ENCODE measurements around the gene DCAF11. TPM values are rescaled to one million over a fixed set of nuclear protein-coding genes. Genes with fewer than 3 reads are reported as not detected.

The DCAF11 gene
- total and polyA plus RNA-seq, 2 of the 13 experiments (the other 11 are each of a cell fraction or from before 2014, with no cell fraction given): 150 to 257 TPM

- 0 out of 2 replicates have a peak, but pooled peaks have one; percentile 21 for TF ChIP-seq HNRNPL (IDR thresholded peaks at IDR 0.05; ENCODE audit: low read depth, low read length)
- no peak for TF ChIP-seq TRIM22 (IDR thresholded peaks at IDR 0.05)
- no peak for TF ChIP-seq NPAS2 (CRISPR knock-in tag; IDR thresholded peaks at IDR 0.05; ENCODE audit: borderline replicate concordance)
- TF ChIP-seq ZNF652 (CRISPR knock-in tag; IDR thresholded peaks at IDR 0.05; ENCODE audit: borderline replicate concordance, low read depth): peak; percentile 68; the same call in 1 of the 2 replicates
- TF ChIP-seq ZNF547 (CRISPR knock-in tag; IDR thresholded peaks at IDR 0.05): peak; percentile 95
- TF ChIP-seq ZBTB37 (CRISPR knock-in tag; IDR thresholded peaks at IDR 0.05): no peak; the same call in none of the 2 replicates
- TF ChIP-seq ZBTB26 (CRISPR knock-in tag; IDR thresholded peaks at IDR 0.05; ENCODE audit: borderline replicate concordance): peak; percentile 96
- peak; percentile 99; the same call in 1 of the 2 replicates for TF ChIP-seq SAFB2 (CRISPR knock-in tag; IDR thresholded peaks at IDR 0.05; ENCODE audit: borderline replicate concordance, low read depth)
- peak; percentile 82; the same call in 1 of the 2 replicates for TF ChIP-seq ZNF260 (CRISPR knock-in tag; IDR thresholded peaks at IDR 0.05; ENCODE audit: borderline replicate concordance, low read depth)
- TF ChIP-seq ZNF441 (CRISPR knock-in tag; IDR thresholded peaks at IDR 0.05; ENCODE audit: borderline replicate concordance): peak; percentile 97
- peak; percentile 51 for TF ChIP-seq TBX3 (IDR thresholded peaks at IDR 0.05; ENCODE audit: borderline replicate concordance)
- peak; percentile 98 for TF ChIP-seq HDAC2 (CRISPR knock-in tag; IDR thresholded peaks at IDR 0.05)
- TF ChIP-seq MNT (IDR thresholded peaks at IDR 0.05): peak; percentile 99
- no peak for TF ChIP-seq AGO1 (IDR thresholded peaks at IDR 0.05; ENCODE audit: low read depth, low read length, poor library complexity, severe bottlenecking)
- no peak for TF ChIP-seq FLYWCH1 (CRISPR knock-in tag; IDR thresholded peaks at IDR 0.05)
- TF ChIP-seq YEATS2 (CRISPR knock-in tag; IDR thresholded peaks at IDR 0.05; ENCODE audit: borderline replicate concordance): peak; percentile 96
- peak; percentile 72 for TF ChIP-seq RBFOX2 (IDR thresholded peaks at IDR 0.05; ENCODE audit: low read depth, low read length)
- TF ChIP-seq TSC22D2 (CRISPR knock-in tag; IDR thresholded peaks at IDR 0.05; ENCODE audit: borderline replicate concordance): peak; percentile 100
- TF ChIP-seq ZNF670 (CRISPR knock-in tag; IDR thresholded peaks at IDR 0.05; ENCODE audit: borderline replicate concordance): no peak
- TF ChIP-seq ZFP91 (CRISPR knock-in tag; IDR thresholded peaks at IDR 0.05; ENCODE audit: borderline replicate concordance): no peak
- peak; percentile 100 for TF ChIP-seq SPEN (CRISPR knock-in tag; IDR thresholded peaks at IDR 0.05; ENCODE audit: low read depth)
These were observed 19.1 kb upstream of the DCAF11 start (continued) for GRCh38 chr14:24095271-24096068.
